Measurements from ENCODE around the gene VWDE.

Gene VWDE

GRCh38 chr7:12281038-12281437, 122.6 kb downstream of the VWDE start:
- no peak for DNase-seq
